Stimulated activated CD8-positive, alpha-beta memory T cell treated with anti-CD3 and anti-CD28 coated beads, Interleukin-7, amount 100 ng/mL, for 24 hours (primary cell): ENCODE data around the gene IMPA2.
"Not testable (repeated sequence)": the region's sequence is repeated elsewhere in the genome, so short reads cannot be mapped to it uniquely, and the experiment has no call there.

Experiments
- DNase-seq: peaks from one replicate; pipeline ENCODE4 v3.0.0-alpha.2; 2020; ENCODE audit warnings: low read depth

Gene IMPA2

DNA sequence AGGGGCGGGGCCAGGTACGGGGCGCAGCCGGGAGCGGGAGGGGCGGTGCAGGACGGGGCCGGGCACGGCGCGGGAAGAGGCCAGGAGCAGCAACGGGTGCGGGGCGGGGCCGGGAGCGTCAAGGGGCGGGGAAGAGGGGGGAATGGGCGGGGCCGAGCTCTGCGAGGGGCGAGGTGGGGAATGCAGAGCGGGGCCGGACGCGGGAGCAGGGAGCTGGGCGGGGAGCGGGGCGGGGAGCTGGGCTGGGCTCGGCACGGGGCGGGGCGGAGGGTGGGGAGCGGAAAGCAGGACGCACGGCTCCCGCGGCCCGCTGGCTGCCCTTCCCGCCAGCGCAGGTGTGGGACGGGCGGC lies at the start of gene IMPA2:
Gene IMPA2, plus strand, starts transcription at position 316 of the 351 bp plus-strand sequence. CDS start 163 bp downstream, outside the sequence.
- no peak for DNase-seq

DNA sequence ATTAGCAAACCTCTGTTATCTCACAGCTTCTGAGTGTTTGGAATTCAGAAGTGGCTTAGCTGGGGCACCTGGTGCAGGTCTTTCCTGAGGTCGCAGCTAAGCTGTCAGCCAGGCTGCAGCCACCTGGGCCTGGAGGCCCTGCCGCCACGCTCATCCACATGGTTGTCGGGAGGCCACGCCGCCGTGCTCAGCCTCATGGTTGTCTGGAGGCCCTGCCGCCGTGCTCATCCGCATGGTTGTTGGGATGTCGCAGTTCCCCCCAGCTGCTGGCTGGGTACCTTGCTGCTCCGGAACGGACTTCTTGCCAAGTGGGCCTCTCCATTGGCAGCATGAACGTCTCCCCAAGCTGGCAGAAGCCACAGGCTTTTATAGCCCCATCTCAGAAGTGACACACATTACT lies 48.9 kb upstream of the IMPA2 start:
- no peak for DNase-seq

DNA sequence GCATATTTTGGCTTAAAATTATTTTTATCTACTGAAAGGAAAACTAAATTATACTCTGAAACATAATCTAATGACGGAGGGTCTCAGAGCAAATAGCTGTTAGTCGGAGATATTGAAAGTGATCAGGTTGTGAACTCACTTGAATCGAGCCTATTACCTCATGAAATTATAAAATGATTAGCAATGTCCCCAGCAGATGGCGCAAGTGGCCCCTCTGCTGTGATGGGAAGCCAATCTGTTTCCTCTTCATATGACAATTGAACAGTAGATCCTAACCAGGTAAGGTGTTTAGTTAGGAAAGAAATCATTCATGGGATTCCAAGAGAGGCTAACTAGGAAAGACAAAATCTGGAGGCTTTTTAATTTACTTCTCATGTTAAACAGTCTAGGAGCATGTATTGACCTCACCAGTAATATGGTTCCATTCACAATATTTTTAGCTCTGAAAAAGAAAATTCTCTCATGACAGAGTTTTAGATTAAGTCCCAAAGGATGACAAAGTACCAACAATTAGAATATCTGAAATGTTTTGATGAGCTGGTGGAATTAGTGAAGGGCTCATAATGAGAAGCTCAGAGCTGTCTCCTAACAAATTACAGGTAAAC lies 43.3 kb upstream of the IMPA2 start:
- peak; percentile 65 for DNase-seq

GRCh38 chr18:11940956-11941355 lies 40.4 kb upstream of the IMPA2 start:
- no peak for DNase-seq

DNA sequence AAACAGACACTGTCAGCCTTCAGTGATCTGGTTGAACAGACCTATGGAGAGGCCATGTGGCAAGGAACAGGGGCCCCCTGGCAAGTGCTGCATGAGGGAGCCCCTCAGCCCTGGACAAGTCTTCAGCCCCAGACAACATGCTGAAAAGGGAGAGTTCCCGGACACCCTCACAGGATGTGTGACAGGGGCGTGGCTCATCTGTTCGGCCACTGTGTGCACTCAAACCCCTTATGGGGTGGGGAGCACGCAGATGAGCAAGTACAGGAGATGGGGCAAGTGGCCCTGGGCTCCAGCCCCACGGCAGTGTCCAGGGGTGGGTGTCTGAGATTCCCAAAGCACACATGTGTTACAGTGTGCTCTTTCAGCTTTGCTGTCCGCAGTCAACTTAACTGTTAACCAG lies 37.8 kb upstream of the IMPA2 start:
- DNase-seq = no peak

DNA sequence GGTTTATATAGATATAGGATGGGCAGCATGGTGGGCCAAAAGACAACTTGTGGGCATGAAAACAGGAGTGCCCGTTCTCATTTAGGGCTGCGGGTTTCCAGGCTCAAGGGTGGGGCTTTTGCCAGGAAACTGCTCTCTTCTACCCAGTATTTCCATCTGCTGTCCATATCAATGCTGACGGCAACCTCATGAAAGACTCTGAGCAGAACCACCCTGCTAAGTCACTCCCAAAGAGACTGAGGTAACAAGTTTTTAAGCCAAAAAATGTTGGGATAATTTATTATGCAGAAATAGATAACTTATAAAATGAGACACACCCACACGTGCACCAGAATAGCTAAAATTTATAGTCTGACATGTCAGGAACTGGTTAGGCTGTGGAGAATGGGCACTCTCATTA lies 37.1 kb upstream of the IMPA2 start:
- no peak for DNase-seq

DNA sequence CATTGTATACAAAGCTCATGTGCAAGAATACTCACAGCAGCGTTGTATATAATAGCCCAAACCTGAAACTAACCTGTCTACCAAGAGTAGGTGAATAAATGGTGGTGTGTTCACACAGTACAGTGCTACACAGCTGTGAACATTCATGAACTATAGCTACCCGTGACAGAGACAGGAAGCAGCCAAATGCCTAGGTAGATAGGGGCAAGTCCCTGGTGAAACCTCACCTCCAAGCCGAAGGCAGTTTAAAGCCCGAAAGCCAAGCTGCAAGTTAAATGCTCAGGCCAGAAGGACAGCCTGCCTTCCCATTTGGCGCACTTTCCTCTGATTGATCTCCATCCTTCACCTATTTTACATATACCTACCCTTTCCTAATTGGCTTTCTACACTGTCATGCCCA lies 36.5 kb upstream of the IMPA2 start:
- no peak for DNase-seq

- not testable (repeated sequence) for DNase-seq
Observed at GRCh38 chr18:11945834-11946659, 35.3 kb upstream of the IMPA2 start.

- no peak for DNase-seq
Observed at GRCh38 chr18:11946756-11947155, 34.6 kb upstream of the IMPA2 start.

- DNase-seq = peak; percentile 23
Observed at GRCh38 chr18:11947214-11948191, 33.8 kb upstream of the IMPA2 start.

DNA sequence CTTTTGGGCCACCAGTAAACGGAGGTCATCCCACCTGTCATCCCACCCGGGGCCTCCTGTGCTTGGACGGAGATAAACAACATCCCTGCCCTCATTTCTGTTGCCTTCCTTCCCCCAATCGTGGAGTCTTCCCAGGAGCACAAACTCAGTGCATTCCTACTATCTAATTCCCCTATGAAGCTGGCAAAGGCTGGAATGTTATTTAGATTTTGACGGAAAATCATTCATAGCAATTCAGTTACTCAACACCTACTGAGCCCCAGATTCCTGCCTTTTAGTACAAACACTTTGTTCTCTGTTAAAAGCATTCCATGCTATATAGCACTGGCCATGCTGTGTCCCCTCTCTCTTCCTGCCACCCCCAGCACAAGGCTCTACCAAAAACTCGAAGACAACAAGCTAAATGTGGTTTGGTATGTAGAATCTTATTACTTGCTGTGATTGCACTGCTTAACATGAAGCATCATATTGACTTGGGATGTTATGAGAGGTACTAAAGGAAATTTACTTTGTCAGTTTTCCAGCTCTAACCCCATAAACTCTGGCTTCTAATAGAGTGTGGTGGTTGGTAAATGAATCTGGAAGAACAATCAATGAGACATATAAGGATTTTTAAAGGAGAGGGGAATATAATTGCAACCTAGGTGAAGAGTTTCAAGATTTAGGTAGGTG lies 32.3 kb upstream of the IMPA2 start:
- DNase-seq = no peak

DNA sequence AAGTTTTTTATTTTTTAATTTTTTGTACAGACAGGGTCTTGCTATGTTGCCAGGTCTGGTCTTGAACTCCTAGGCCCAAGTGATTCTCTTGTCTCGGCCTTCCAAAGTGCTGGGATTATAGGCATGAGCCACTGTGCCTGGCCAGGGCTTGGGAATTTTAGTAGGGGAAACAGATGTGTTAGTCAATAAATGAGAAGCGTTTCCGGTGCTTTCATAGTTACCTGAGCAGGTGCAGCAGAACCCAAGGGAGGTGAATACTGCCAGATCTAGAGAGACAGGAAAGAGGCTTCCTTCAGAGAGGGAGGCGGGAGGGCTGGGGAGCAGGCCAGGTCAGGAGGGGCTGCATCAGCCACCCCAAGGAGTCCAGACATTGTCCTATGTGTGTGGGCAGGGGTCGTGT lies 30.5 kb upstream of the IMPA2 start:
- DNase-seq = no peak

GRCh38 chr18:11951390-11951851 lies 29.9 kb upstream of the IMPA2 start:
- DNase-seq = no peak

GRCh38 chr18:11953113-11953512 lies 28.2 kb upstream of the IMPA2 start:
- no peak for DNase-seq

GRCh38 chr18:11955239-11956029 lies 25.9 kb upstream of the IMPA2 start:
- DNase-seq = no peak

GRCh38 chr18:11956371-11957308 lies 24.7 kb upstream of the IMPA2 start:
- DNase-seq = no peak

DNA sequence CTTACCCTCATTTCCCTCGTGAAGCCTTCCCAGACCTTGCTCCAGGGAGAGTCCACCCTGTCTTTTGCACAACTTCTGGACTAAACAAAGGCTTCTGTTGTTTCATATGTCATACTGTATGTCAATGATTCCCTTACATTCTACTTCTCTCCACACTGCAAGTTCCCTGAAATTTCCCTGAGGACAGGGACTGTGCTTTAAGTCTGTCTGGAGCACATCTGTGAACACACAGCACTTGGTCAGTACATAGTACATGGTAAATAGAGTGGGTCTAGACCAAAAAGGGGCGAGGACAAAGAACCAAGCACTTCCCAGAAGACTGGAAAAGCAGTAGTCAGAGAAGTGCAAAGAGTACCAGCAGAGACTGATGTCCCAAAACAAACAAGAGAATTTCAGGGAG lies 23.7 kb upstream of the IMPA2 start:
- DNase-seq = no peak

DNA sequence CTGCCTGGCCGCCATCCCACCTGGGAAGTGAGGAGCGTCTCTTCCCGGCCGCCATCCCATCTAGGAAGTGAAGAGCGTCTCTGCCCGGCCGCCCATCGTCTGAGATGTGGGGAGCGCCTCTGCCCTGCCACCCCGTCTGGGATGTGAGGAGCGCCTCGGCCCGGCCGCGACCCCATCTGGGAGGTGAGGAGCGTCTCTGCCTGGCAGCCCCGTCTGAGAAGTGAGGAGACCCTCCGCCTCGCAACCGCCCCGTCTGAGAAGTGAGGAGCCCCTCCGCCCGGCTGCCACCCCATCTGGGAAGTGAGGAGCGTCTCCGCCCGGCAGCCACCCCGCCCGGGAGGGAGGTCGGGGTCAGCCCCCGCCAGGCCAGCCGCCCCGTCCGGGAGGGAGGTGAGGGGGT lies 21.7 kb upstream of the IMPA2 start:
- not testable (repeated sequence) for DNase-seq

DNA sequence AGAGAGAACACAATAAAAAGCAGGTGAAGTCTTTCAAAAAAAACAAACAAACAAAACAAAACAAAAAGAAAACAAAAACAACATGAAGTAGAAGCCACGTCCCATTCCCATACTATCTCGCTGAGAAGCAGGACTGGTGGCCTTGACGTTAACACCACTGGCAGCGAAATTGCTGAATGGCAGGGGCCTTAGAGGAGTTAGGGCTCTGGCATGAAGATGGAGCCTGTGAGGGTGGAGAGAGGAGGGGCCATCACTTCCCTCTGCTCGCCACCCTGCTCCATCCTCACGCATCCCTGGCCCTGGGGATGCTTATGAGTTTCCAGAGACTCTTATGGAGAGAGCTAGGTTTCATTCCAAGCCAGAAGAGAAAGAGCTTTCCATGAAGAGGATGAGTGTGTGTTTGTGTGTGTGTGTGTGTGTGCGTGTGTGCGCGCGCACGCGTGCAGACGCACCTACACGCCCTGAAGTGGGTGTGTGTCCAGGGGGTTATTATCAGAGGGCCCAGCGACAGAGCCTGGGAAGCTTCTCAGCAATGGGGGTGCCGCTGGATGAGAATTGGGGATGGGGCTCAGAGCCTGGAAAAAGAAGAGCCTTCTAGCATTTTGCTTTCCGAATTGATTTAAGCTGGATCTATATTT lies 20.4 kb upstream of the IMPA2 start:
- no peak for DNase-seq
